H9 (cell line): ENCODE results near the gene TK2. TPM values are rescaled to one million over a fixed set of nuclear protein-coding genes. Genes with fewer than 3 reads are reported as not detected.

Source experiments
- DNase-seq: peaks from one replicate; pipeline ENCODE4 v3.0.0-alpha.2; 2017
- H2AFZ ChIP-seq: one replicate; pipeline ENCODE4 v1.6.1; 2013; ENCODE audit warnings: mild to moderate bottlenecking, low read length, control low read depth, moderate library complexity
- H2AK5ac ChIP-seq: 2 replicates; pipeline ENCODE4 v1.6.1; 2013; ENCODE audit warnings: low read length, control low read depth, mixed read lengths; ENCODE audit not compliant: insufficient read length
- H2BK120ac ChIP-seq: one replicate; pipeline ENCODE4 v1.6.1; 2013; ENCODE audit warnings: low read depth, mild to moderate bottlenecking, low read length, control low read depth, inconsistent platforms; ENCODE audit not compliant: poor library complexity, severe bottlenecking
- H2BK12ac ChIP-seq: 2 replicates; pipeline ENCODE4 v1.6.1; 2013; ENCODE audit warnings: low read length, control low read depth, mixed read lengths, low read depth; ENCODE audit not compliant: insufficient read length
- H2BK15ac ChIP-seq: 2 replicates; pipeline ENCODE4 v1.6.1; 2013; ENCODE audit warnings: low read depth, low read length, control low read depth
- H2BK20ac ChIP-seq: one replicate; pipeline ENCODE4 v1.6.1; 2013; ENCODE audit warnings: low read depth, mild to moderate bottlenecking, low read length, control low read depth, inconsistent platforms; ENCODE audit not compliant: poor library complexity, severe bottlenecking
- H2BK5ac ChIP-seq: 2 replicates; pipeline ENCODE4 v1.6.1; 2013; ENCODE audit warnings: low read length, control low read depth, mixed read lengths; ENCODE audit not compliant: insufficient read length
- H3K14ac ChIP-seq: 2 replicates; pipeline ENCODE4 v1.6.1; 2013; ENCODE audit warnings: low read length, control low read depth; ENCODE audit not compliant: insufficient read depth
- H3K18ac ChIP-seq: 2 replicates; pipeline ENCODE4 v1.6.1; 2013; ENCODE audit warnings: low read depth, mild to moderate bottlenecking, mixed read lengths, low read length, control low read depth; ENCODE audit not compliant: insufficient read length
- H3K23ac ChIP-seq: 2 replicates; pipeline ENCODE4 v1.6.1; 2013; ENCODE audit warnings: low read length, control low read depth, mixed read lengths, low read depth; ENCODE audit not compliant: insufficient read length
- H3K23me2 ChIP-seq: 2 replicates; pipeline ENCODE4 v1.6.1; 2013; ENCODE audit warnings: low read depth, mild to moderate bottlenecking, mixed read lengths, low read length, control low read depth; ENCODE audit not compliant: insufficient read length, poor library complexity, severe bottlenecking
- H3K27ac ChIP-seq: 2 replicates; pipeline ENCODE4 v1.5.1; 2013; ENCODE audit warnings: low read length, control low read depth, mixed read lengths, low read depth; ENCODE audit not compliant: insufficient read length
- H3K27me3 ChIP-seq: 2 replicates; pipeline ENCODE4 v1.6.1; 2013; ENCODE audit warnings: low read length, control low read depth, inconsistent platforms; ENCODE audit not compliant: insufficient read depth
- H3K4ac ChIP-seq: 2 replicates; pipeline ENCODE4 v1.6.1; 2013; ENCODE audit warnings: low read depth, mild to moderate bottlenecking, control low read depth, inconsistent platforms, low read length, moderate library complexity
- H3K4me1 ChIP-seq: 2 replicates; pipeline ENCODE4 v1.6.1; 2013; ENCODE audit warnings: low read length, control low read depth, inconsistent platforms; ENCODE audit not compliant: insufficient read depth
- H3K4me2 ChIP-seq: 2 replicates; pipeline ENCODE4 v1.6.1; 2013; ENCODE audit warnings: low read length, control low read depth, mixed read lengths; ENCODE audit not compliant: insufficient read length, insufficient read depth
- H3K56ac ChIP-seq: 2 replicates; pipeline ENCODE4 v1.6.1; 2013; ENCODE audit warnings: low read depth, mild to moderate bottlenecking, mixed read lengths, low read length, control low read depth; ENCODE audit not compliant: insufficient read length
- H3K79me1 ChIP-seq: 2 replicates; pipeline ENCODE4 v1.6.1; 2013; ENCODE audit warnings: low read depth, mild to moderate bottlenecking, moderate library complexity, low read length, control low read depth, inconsistent platforms; ENCODE audit not compliant: insufficient read depth, poor library complexity, severe bottlenecking
- H3K79me2 ChIP-seq: 2 replicates; pipeline ENCODE4 v1.6.1; 2013; ENCODE audit warnings: low read length, control low read depth, inconsistent platforms; ENCODE audit not compliant: insufficient read depth
- H3K9ac ChIP-seq: 2 replicates; pipeline ENCODE4 v1.6.1; 2013; ENCODE audit warnings: low read length, control low read depth, mixed read lengths; ENCODE audit not compliant: insufficient read length; ENCODE audit errors: extremely low read depth
- H3K9me3 ChIP-seq: one replicate; pipeline ENCODE4 v1.6.1; 2013; ENCODE audit warnings: low read depth, low read length, inconsistent platforms; ENCODE audit not compliant: control insufficient read depth
- H3T11ph ChIP-seq: one replicate; pipeline ENCODE4 v1.6.1; 2013; ENCODE audit warnings: mild to moderate bottlenecking, low read length, control low read depth, inconsistent platforms
- H4K20me1 ChIP-seq: one replicate; pipeline ENCODE4 v1.6.1; 2013; ENCODE audit not compliant: control insufficient read depth, insufficient read length, insufficient read depth
- H4K5ac ChIP-seq: 2 replicates; pipeline ENCODE4 v1.6.1; 2013; ENCODE audit warnings: low read depth, mild to moderate bottlenecking, mixed read lengths, low read length, control low read depth; ENCODE audit not compliant: insufficient read length
- H4K8ac ChIP-seq: replicated peaks from 2 replicates; pipeline ENCODE4 v1.6.1; 2013; ENCODE audit warnings: low read length, control low read depth, mixed read lengths, low read depth; ENCODE audit not compliant: insufficient read length
- H4K91ac ChIP-seq: 2 replicates; pipeline ENCODE4 v1.6.1; 2013; ENCODE audit warnings: low read depth, mild to moderate bottlenecking, moderate library complexity, mixed read lengths, low read length, control low read depth; ENCODE audit not compliant: insufficient read length
- H3K27ac Mint-ChIP-seq, 3 experiments: 2 replicates in 2 of 3; 3 replicates in 1 of 3; pipeline ENCODE4 v1.8.0; 2020 to 2021; ENCODE audit warnings: mixed read lengths in 3 of 3, mild to moderate bottlenecking in 1 of 3, moderate library complexity in 1 of 3
- H3K27me3 Mint-ChIP-seq: 2 replicates; pipeline ENCODE4 v1.8.0; 2021; ENCODE audit warnings: low read depth, mild to moderate bottlenecking, moderate library complexity, mixed read lengths
- H3K36me3 Mint-ChIP-seq, 3 experiments: 2 replicates in 2 of 3; 3 replicates in 1 of 3; pipeline ENCODE4 v1.8.0; 2020 to 2021; ENCODE audit warnings: low read depth in 3 of 3, mixed read lengths in 3 of 3; ENCODE audit not compliant: insufficient read depth in 1 of 3
- H3K4me1 Mint-ChIP-seq, 2 experiments: 2 replicates each; pipeline ENCODE4 v1.8.0; 2020; ENCODE audit warnings: mixed read lengths in 2 of 2
- H3K4me3 Mint-ChIP-seq, 2 experiments: 2 replicates in 1 of 2; 3 replicates in 1 of 2; pipeline ENCODE4 v1.8.0; 2020 to 2021; ENCODE audit warnings: mild to moderate bottlenecking in 2 of 2, mixed read lengths in 2 of 2, moderate library complexity in 1 of 2
- H3K9me3 Mint-ChIP-seq, 2 experiments: 2 replicates in 1 of 2; 3 replicates in 1 of 2; pipeline ENCODE4 v1.8.0; 2020; ENCODE audit warnings: mild to moderate bottlenecking in 2 of 2, mixed read lengths in 2 of 2, moderate library complexity in 1 of 2
- CTCF ChIP-seq: fragments of 200-600 bp; sonication (generic); conservative IDR thresholded peaks from 3 replicates; pipeline ENCODE4 v1.8.0; 2021; ENCODE audit warnings: antibody characterized with exemption, mild to moderate bottlenecking
- WGBS: extraction: QIAGEN DNeasy Blood & Tissue Kit; methylation state at CpG from one replicate; pipeline ENCODE4 v1.1.7; 2013; ENCODE audit warnings: missing lambda C conversion rate, low lambda C conversion rate, mixed read lengths; ENCODE audit not compliant: insufficient read length; ENCODE audit errors: extremely low coverage; 5-methylcytosine and 5-hydroxymethylcytosine counted together
- total RNA-seq: library from RNA; stranded (reverse); gene quantifications from 2 replicates; pipeline ENCODE4 v1.2.1, GENCODE V29; 2021

The TK2 gene
- total RNA-seq, 1 experiment from 2014 or later, result 5.2 TPM

- Histone ChIP-seq H3K56ac (no peak overlapping the region), H3K4me1 (no peaks in the 10 kb centered on the region), H2BK5ac (no peak overlapping the region), H3K9ac (no peak overlapping the region), H3K4me2 (peak overlapping the region; percentile 69), H4K20me1 (no peaks in the 10 kb centered on the region), H3K27me3 (no peaks in the 10 kb centered on the region; the same call in 1 of the 2 replicates), H3K27ac (no peak overlapping the region), H3K18ac (no peak overlapping the region), H2BK12ac (no peak overlapping the region), H3K23ac (no peak overlapping the region), H3K14ac (no peak overlapping the region), H4K91ac (no peak overlapping the region), H3K79me1 (no peaks in the 10 kb centered on the region), H4K8ac (no peak overlapping the region), H3K4ac (no peak overlapping the region), H3K79me2 (no peaks in the 10 kb centered on the region), H3T11ph (no peak overlapping the region), H2AK5ac (no peak overlapping the region), H4K5ac (no peak overlapping the region), H2BK120ac (no peak overlapping the region), H2BK15ac (no peak overlapping the region), H3K9me3 (no peaks in the 10 kb centered on the region), H2BK20ac (no peak overlapping the region), H3K23me2 (peaks cover 12% of the 10 kb centered on the region), H2AFZ (no peak overlapping the region)
- no peak for TF ChIP-seq CTCF
- Mint-ChIP-seq H3K4me3 (peak overlapping the region; percentile 51 to 66; a peak in 3 of 5 replicates), H3K27ac (no peak overlapping the region), H3K9me3 (peaks cover 3 to 5% of the 10 kb centered on the region in 2 experiments; a peak in 2 of 5 replicates), H3K4me1 (peaks cover 13 to 19% of the 10 kb centered on the region in 2 experiments), H3K27me3 (peaks cover 19% of the 10 kb centered on the region), H3K36me3 (peaks cover 1 to 11% (median 2%) of the 10 kb centered on the region in 3 experiments; a peak in 5 of 7 replicates)
- no CpG with 5 or more reads among the region's 8 CpGs for WGBS
- no peak for DNase-seq
These were observed 3.3 kb upstream of the TK2 start for GRCh38 chr16:66553223-66553622.
